Heart left ventricle (tissue), 13 donors: ENCODE measurements around the gene TPK1.

ENCODE experiments used
- CTCF ChIP-seq, 12 donors: fragments of 200-600 bp; sonication (generic) in 4 of 12; IDR thresholded peaks; one replicate each; pipeline versions ENCODE4 v1.5.0 to v1.8.0; 2018 to 2022; ENCODE audit warnings: antibody characterized with exemption in 12 of 12, mild to moderate bottlenecking in 5 of 12
- POLR2A ChIP-seq, 2 donors: fragments of 450-650 bp; IDR thresholded peaks; one replicate each; pipeline ENCODE4 v1.6.1; 2017; ENCODE audit warnings: antibody characterized with exemption in 2 of 2, mild to moderate bottlenecking in 2 of 2, moderate library complexity in 2 of 2
- donor health status: ischemic (EF 13 %, LVEDD 7.1; RV severe dilation, severe dysfunction).
- donor health status: DM: no; HTN: yes; CAD: no.
- donor health status: DM: no; HTN: no; CAD: no.
- donor health status: ischemic (EF 25% LVEDD 6.9; RV normal size, moderate dysfunction).
- donor health status: ischemic (EF 25% LVEDD 5.7; RV mildly dilated, moderate dysfunction).
- donor health status: ischemic (EF 35%, LVEDD 5.7; RV mildly dilated, moderate dysfunction).
- donor health status: nonischemic (EF 11% LVEDD 7.7; RV severe dilation, severe dysfunction).
- donor health status: DM: yes; HTN: yes; CAD: no.
- donor health status: PGD.
- donor health status: ischemic (EF 29% LVEDD 5.4; RV normal size, mild dysfunction).
- donor health status: nonischemic (EF 23%, LVEDD 6.1; RV moderate dilation, normal function).

- TF ChIP-seq CTCF (IDR thresholded peaks at IDR 0.05) (no peak), POLR2A (IDR thresholded peaks at IDR 0.05) (no peak)
Observed at GRCh38 chr7:144628176-144628575, 207.7 kb downstream of the TPK1 start.
